Pancreas (tissue), 10 donors: ENCODE results near the gene TNFRSF13B. TPM values are rescaled to one million over a fixed set of nuclear protein-coding genes. Genes with fewer than 3 reads are reported as not detected.
A peak's percentile ranks its signal among the peaks of the same experiment; 100 is the strongest.

ENCODE experiments used
- ATAC-seq, 4 donors: fragments of 200-7000 bp; cut with Tn5 transposase; one replicate each; pipeline versions ENCODE4 v1.8.0 to v1.9.1; 2020; ENCODE audit warnings: mild to moderate bottlenecking in 4 of 4, moderate library complexity in 4 of 4
- DNase-seq, 6 donors: peaks; one replicate each; pipeline ENCODE4 v3.0.0-alpha.2; 2020
- FAIRE-seq: peaks from 2 replicates; lab custom pipeline; 2012; peaks lifted over from hg19 to GRCh38; lab: Jason Lieb, UNC
- H3K27ac ChIP-seq, 4 donors: fragments of 200-600 bp; sonication (generic); 1 replicate in 3 of 4; 2 replicates in 1 of 4; pipeline versions ENCODE4 v1.5.0 to v1.8.0; 2020
- H3K27me3 ChIP-seq, 4 donors: fragments of 200-600 bp; one replicate each; pipeline ENCODE4 v1.8.0; 2021
- H3K36me3 ChIP-seq, 3 donors: fragments of 200-600 bp; sonication (generic) in 1 of 3; one replicate each; pipeline versions ENCODE4 v1.5.0 to v1.8.0; 2020 to 2021
- H3K4me1 ChIP-seq, 3 donors: fragments of 200-600 bp; one replicate each; pipeline ENCODE4 v1.8.0; 2021
- H3K4me3 ChIP-seq, 4 donors: fragments of 200-600 bp; sonication (generic) in 2 of 4; one replicate each; pipeline versions ENCODE4 v1.5.0 to v1.8.0; 2020 to 2021
- H3K9me3 ChIP-seq, 4 donors: fragments of 200-600 bp; one replicate each; pipeline ENCODE4 v1.8.0; 2021
- WGBS, 2 donors: extraction: QIAGEN DNeasy Blood & Tissue Kit; methylation state at CpG; one replicate each; pipeline ENCODE4 v1.1.7; 2013; 5-methylcytosine and 5-hydroxymethylcytosine counted together
- intact Hi-C, 3 donors: fragments of 100-400 bp; cut with DNase I; formaldehyde crosslinking; loops; one replicate each; pipeline versions ENCODE4 v1.11.1 to v1.14.2; 2022
- polyA plus RNA-seq, 2 donors: library from polyadenylated mRNA; stranded (reverse); fragments of 200-250 nt; gene quantifications; one replicate each; pipeline ENCODE4 v1.2.3, GENCODE V29; 2013
- total RNA-seq, 6 donors: library from RNA; stranded (reverse); fragmentation: NEBNext Ultra II Directional in 4 of 6; extraction: Animal tissue kit (Norgen Biotek cat#: 25700) in 4 of 6; gene quantifications; one replicate each; pipeline versions ENCODE4 v1.2.1 to v1.2.4, GENCODE V29; 2021 to 2023
- TF ChIP-seq, protein P1 (sequence below), 4 donors: fragments of 200-600 bp; sonication (generic) in 3 of 4; IDR thresholded peaks; one replicate each; pipeline versions ENCODE4 v1.5.0 to v1.8.0; 2021; ENCODE audit warnings: antibody characterized with exemption in 4 of 4
- donor health status: healthy with polysubstance abuse.
- donor health status: DM: no; HTN: no; CAD: no; lungs with moderate emphysema.
- donor health status: DM: no; HTN: no; CAD: no.
- donor health status: control.
- donor health status: control.
- donor health status: Bipolar disorder and iron deficiency.
- donor health status: DM: yes; HTN: yes; CAD: no.
- donor health status: DM: no; HTN: no; CAD: no.
- donor health status: DM: no; HTN: no; CAD: no.
- donor health status: DM: yes; HTN: yes; CAD: no.

TNFRSF13B gene
- under 1 TPM in 1 of 6 donors, not detected in 5; 0.16 TPM for total RNA-seq
- polyA plus RNA-seq, result not detected

DNA sequence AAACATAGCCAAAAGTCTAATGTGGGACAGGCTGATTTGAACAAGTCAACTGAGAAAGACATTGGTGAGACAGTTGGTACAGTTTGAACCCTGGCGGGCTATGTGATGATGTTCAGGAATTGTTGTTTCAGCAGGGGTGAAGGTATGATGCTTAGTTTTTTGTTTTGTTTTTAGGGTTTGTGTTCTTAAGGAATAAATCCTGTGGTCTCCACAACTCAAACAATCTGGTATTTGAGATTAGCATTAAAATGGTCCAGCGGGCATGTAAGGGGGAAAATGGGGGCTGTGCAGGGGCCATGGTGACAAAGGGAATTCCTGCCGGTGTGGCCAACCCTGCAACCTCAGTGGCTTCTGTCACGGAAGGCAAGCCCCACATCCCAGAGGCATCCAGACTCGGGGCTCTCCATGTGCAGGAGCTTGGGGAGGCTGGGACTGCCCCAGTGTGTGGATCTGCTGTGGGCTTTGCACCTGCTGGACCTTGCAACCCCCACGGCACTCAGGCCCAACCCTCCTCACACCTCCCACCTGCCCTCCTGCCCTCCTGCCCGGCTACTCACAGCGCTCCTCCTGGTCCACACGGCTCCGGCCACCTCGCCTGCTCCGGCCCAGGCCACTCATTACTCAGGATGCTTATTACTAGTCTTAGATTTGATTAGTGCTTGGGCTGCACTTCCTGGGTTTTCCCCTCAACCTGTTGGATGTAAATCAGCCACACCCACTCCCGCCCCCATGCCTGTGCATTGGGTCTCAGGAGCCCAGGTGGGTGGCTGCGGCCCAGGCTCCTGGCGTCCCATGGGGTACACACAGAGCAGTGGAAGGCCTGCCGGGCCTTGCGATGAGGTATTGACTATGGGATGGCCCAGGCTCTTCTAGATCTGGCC is at the start of gene TNFRSF13B:
TNFRSF13B (minus strand) TSS at position 661 of the 881 bp plus-strand sequence; CDS start at position 618, 43 bp downstream.
- Histone ChIP-seq H3K4me3 (no peak within 1 kb of the TSS), H3K36me3 (no peaks in the 10 kb centered on the region), H3K4me1 (no peaks in the 10 kb centered on the region), H3K27me3 (no peaks in the 10 kb centered on the region), H3K9me3 (no peaks in the 10 kb centered on the region), H3K27ac (no peak within 1 kb of the TSS)
- FAIRE-seq (no peak), DNase-seq (no peak), ATAC-seq (no peak)
- WGBS, 2 donors, result 89 to 97% methylated on average over 17 of the region's 17 CpGs
- intact Hi-C loops, result no loop called here
- TF ChIP-seq, protein P1, sequence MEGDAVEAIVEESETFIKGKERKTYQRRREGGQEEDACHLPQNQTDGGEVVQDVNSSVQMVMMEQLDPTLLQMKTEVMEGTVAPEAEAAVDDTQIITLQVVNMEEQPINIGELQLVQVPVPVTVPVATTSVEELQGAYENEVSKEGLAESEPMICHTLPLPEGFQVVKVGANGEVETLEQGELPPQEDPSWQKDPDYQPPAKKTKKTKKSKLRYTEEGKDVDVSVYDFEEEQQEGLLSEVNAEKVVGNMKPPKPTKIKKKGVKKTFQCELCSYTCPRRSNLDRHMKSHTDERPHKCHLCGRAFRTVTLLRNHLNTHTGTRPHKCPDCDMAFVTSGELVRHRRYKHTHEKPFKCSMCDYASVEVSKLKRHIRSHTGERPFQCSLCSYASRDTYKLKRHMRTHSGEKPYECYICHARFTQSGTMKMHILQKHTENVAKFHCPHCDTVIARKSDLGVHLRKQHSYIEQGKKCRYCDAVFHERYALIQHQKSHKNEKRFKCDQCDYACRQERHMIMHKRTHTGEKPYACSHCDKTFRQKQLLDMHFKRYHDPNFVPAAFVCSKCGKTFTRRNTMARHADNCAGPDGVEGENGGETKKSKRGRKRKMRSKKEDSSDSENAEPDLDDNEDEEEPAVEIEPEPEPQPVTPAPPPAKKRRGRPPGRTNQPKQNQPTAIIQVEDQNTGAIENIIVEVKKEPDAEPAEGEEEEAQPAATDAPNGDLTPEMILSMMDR (IDR thresholded peaks at IDR 0.05), result no peak

DNA sequence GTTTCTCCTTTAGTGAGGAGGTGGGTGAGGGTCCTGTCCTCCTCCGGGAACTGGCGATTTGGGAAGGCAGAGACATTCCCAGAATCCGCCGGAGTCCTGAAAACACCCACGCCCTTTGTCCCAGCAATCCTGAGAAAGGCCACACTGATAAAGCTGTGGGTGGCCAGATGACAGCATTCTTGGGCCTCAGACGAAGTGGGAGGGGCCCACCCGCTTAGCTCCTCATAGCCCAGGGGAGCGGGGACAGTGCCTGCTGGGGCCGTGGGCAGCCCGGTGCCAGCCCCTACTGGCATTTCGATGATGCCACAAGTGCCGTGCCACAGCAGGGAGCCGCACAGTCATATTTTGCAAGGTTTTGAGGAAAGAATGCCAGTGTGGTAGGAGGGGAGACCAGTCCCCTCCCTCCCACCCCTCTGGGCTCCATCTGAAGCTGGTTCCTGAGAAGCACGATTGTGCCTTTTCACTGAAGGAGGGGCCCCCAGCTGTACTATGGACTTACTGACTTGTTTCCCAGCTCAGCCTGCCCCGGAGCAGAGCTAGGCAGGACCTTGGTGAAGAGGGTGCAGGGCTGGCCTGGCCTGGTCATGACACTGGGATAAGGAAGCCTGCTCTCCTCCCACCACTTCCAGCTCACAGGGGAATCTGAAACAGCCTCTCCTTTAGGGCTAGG is 49.4 kb upstream of the TNFRSF13B start:
- intact Hi-C loops, result no loop called here
- TF ChIP-seq, protein P1 (IDR thresholded peaks at IDR 0.05), result no peak
- no peak for FAIRE-seq
- no peaks in the 10 kb centered on the region for H3K27me3 ChIP-seq
- no peaks in the 10 kb centered on the region for H3K36me3 ChIP-seq
- H3K9me3 ChIP-seq, result no peaks in the 10 kb centered on the region
- no peak overlapping the region for H3K4me3 ChIP-seq
- peak; percentile 73 to 84 (median 83) for ATAC-seq
- peaks cover 43 to 47% (median 43%) of the 10 kb centered on the region in 3 donors for H3K4me1 ChIP-seq
- 16 to 17% methylated on average over 15 of the region's 15 CpGs for WGBS, 2 donors
- peak; percentile 69 to 86 (median 74) for DNase-seq
- peak overlapping the region; percentile 53 to 86 (median 78) for H3K27ac ChIP-seq

DNA sequence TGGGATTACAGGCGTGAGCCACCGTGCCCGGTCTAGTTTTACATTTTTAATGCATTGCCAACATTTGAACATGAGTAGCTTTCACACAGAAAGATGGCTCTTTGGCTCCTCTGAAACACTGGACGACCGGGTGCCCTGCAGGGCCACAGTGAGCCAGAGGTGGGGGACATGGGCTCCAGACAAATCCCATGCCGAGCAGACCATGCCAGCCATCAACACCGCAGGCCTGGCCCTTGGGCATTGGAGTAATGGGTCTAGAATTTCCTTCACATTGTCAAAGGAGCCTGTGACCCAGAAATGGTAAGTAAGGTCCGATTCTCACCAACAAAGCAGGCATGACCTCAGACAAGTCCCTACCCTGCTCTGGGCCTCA is 48.9 kb upstream of the TNFRSF13B start:
- Histone ChIP-seq H3K36me3 (no peaks in the 10 kb centered on the region), H3K9me3 (no peaks in the 10 kb centered on the region), H3K4me3 (no peak overlapping the region), H3K27ac (peak overlapping the region; percentile 53 to 86 (median 78)), H3K4me1 (peaks cover 41 to 47% (median 42%) of the 10 kb centered on the region in 3 donors), H3K27me3 (no peaks in the 10 kb centered on the region)
- intact Hi-C loops, result no loop called here
- no peak for ATAC-seq
- TF ChIP-seq, protein P1 (IDR thresholded peaks at IDR 0.05), result no peak
- no peak for DNase-seq
- FAIRE-seq, result no peak
- 84 to 87% methylated on average over 8 of the region's 8 CpGs for WGBS, 2 donors

DNA sequence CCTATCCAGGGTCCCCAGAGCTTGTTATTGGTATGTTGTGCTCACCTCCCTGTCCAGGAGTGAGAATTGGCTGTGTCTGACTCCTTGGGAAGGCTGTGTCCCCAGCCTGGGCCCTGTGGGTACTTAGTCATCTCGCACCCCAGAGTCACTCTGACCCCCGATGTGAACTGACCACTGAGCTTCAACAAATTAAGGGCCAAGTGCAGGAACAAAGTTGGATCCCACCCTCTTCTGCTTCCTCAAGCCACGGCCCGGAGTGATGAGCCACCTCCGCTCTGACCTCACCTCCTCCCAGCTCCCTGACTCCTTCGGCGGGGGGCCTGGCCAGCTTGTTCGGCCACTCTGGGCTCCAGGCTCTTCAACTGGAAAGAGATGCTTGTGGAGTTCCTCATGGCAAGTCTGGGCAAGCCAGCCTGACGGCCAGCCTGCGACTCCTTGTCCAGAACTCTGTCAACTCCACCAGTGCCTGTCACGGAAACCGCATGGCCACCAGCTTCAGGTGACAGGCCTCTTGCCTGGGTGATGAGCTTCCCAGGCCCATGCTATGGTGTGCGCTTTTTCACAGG is 48.1 kb upstream of the TNFRSF13B start:
- 95 to 96% methylated on average over 13 of the region's 13 CpGs for WGBS, 2 donors
- Histone ChIP-seq H3K4me3 (no peak overlapping the region), H3K36me3 (no peaks in the 10 kb centered on the region), H3K9me3 (no peaks in the 10 kb centered on the region), H3K27ac (peak overlapping the region; percentile 37 to 86 (median 71)), H3K27me3 (no peaks in the 10 kb centered on the region), H3K4me1 (peaks cover 33 to 40% (median 34%) of the 10 kb centered on the region in 3 donors)
- intact Hi-C loops, result loop anchor here in 1 of 3 donors (10.0 kb wide), 1 partner anchor 55 kb away; no protein-coding TSS in a partner anchor
- TF ChIP-seq, protein P1 (IDR thresholded peaks at IDR 0.05), result no peak
- FAIRE-seq, result no peak
- no peak for ATAC-seq
- DNase-seq, result no peak
